ENCODE data around the gene PPP2R5D. TPM values are rescaled to one million over a fixed set of nuclear protein-coding genes. Genes with fewer than 3 reads are reported as not detected.

Gene PPP2R5D
- total and polyA plus RNA-seq, 9 of the 15 experiments (the other 6 are each of a cell fraction or from before 2014, with no cell fraction given) = 1.3 to 96.1 (median 38.4) TPM

DNA sequence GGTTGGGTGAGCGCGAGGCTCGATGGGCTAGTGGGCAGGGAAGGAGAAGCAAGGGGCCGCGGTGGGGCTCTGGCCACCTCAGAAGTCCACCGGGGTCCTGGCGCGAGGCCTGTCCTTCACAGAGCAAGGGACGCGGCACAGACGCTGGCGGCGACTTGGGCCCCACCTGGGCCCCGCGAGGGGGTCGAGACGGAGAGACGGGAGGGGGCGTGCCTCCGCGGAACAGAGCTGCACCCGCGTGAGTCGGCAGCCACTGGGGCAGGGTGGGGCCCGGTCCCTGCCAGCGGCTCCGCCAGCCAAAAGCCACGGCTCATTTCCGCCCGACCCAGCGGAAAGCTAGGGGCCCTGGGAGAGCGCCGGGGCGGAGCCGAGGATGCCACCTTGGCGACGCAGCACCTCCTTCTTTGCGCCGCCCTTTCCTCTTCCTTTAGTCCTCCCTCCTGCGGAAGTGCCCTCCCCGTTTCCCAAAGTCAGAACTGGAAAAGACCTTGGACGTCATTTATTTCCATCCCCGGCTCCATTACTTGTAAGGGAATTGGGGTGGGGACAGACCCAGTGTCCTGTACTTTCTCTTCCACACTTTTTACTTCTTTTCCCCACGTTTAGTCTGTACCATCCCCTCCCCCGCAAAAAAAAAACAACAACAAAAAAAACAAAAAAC, 69.3 kb downstream of the PPP2R5D start, which contains the start of gene CUL7 (continued):
- TF ChIP-seq SP1 (CRISPR knock-in tag; IDR thresholded peaks at IDR 0.05) (peak; percentile 93), NFE2 (IDR thresholded peaks at IDR 0.05; ENCODE audit: low read depth) (peak; percentile 61), FIP1L1 (IDR thresholded peaks at IDR 0.05; ENCODE audit: low read depth, low read length, poor library complexity, severe bottlenecking) (peak; percentile 98), ZNF165 (CRISPR knock-in tag; IDR thresholded peaks at IDR 0.05; ENCODE audit: borderline replicate concordance) (no peak; the same call in 1 of the 2 replicates), MYC (IDR thresholded peaks at IDR 0.05; ENCODE audit: low read depth, low read length) (peak; percentile 80), MYC (CRISPR knock-in tag; IDR thresholded peaks at IDR 0.05; ENCODE audit: borderline replicate concordance, low read depth) (peak; percentile 98), ZNF347 (CRISPR knock-in tag; IDR thresholded peaks at IDR 0.05; ENCODE audit: low read depth) (peak; percentile 45; the same call in 1 of the 2 replicates), SIN3A (IDR thresholded peaks at IDR 0.05; ENCODE audit: borderline replicate concordance in 2 of 2, control insufficient read depth in 1 of 2, low read depth in 2 of 2, low read length in 2 of 2) (peak; percentile 5 to 83; a peak in 1 of 4 replicates), RBFOX2 (IDR thresholded peaks at IDR 0.05; ENCODE audit: low read depth, low read length) (peak; percentile 98), TRIM28 (IDR thresholded peaks at IDR 0.05) (peak; percentile 40; the same call in 1 of the 2 replicates), SMAD2 (IDR thresholded peaks at IDR 0.05; ENCODE audit: low read depth, low read length) (no peak), MBD2 (IDR thresholded peaks at IDR 0.05; ENCODE audit: borderline replicate concordance, low read depth) (peak; percentile 88), TEAD2 (tag; IDR thresholded peaks at IDR 0.05) (no peak), E2F5 (CRISPR knock-in tag; IDR thresholded peaks at IDR 0.05) (peak; percentile 68; the same call in 1 of the 2 replicates), FOSL1 (tag; conservative IDR thresholded peaks at IDR 0.05) (peak; percentile 30; the same call in 1 of the 2 replicates), PHB2 (IDR thresholded peaks at IDR 0.05; ENCODE audit: low read depth) (no peak), ZNF668 (CRISPR knock-in tag; IDR thresholded peaks at IDR 0.05) (0 out of 2 replicates have a peak, but pooled peaks have one; percentile 27)
- TF ChIP-seq, protein P1, sequence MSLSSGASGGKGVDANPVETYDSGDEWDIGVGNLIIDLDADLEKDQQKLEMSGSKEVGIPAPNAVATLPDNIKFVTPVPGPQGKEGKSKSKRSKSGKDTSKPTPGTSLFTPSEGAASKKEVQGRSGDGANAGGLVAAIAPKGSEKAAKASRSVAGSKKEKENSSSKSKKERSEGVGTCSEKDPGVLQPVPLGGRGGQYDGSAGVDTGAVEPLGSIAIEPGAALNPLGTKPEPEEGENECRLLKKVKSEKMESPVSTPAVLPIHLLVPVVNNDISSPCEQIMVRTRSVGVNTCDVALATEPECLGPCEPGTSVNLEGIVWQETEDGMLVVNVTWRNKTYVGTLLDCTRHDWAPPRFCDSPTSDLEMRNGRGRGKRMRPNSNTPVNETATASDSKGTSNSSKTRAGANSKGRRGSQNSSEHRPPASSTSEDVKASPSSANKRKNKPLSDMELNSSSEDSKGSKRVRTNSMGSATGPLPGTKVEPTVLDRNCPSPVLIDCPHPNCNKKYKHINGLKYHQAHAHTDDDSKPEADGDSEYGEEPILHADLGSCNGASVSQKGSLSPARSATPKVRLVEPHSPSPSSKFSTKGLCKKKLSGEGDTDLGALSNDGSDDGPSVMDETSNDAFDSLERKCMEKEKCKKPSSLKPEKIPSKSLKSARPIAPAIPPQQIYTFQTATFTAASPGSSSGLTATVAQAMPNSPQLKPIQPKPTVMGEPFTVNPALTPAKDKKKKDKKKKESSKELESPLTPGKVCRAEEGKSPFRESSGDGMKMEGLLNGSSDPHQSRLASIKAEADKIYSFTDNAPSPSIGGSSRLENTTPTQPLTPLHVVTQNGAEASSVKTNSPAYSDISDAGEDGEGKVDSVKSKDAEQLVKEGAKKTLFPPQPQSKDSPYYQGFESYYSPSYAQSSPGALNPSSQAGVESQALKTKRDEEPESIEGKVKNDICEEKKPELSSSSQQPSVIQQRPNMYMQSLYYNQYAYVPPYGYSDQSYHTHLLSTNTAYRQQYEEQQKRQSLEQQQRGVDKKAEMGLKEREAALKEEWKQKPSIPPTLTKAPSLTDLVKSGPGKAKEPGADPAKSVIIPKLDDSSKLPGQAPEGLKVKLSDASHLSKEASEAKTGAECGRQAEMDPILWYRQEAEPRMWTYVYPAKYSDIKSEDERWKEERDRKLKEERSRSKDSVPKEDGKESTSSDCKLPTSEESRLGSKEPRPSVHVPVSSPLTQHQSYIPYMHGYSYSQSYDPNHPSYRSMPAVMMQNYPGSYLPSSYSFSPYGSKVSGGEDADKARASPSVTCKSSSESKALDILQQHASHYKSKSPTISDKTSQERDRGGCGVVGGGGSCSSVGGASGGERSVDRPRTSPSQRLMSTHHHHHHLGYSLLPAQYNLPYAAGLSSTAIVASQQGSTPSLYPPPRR (CRISPR knock-in tag; IDR thresholded peaks at IDR 0.05; ENCODE audit: borderline replicate concordance) = no peak; the same call in 1 of the 2 replicates
- TF ChIP-seq, protein P2, sequence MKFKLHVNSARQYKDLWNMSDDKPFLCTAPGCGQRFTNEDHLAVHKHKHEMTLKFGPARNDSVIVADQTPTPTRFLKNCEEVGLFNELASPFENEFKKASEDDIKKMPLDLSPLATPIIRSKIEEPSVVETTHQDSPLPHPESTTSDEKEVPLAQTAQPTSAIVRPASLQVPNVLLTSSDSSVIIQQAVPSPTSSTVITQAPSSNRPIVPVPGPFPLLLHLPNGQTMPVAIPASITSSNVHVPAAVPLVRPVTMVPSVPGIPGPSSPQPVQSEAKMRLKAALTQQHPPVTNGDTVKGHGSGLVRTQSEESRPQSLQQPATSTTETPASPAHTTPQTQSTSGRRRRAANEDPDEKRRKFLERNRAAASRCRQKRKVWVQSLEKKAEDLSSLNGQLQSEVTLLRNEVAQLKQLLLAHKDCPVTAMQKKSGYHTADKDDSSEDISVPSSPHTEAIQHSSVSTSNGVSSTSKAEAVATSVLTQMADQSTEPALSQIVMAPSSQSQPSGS (CRISPR knock-in tag; IDR thresholded peaks at IDR 0.05) = no peak
- TF ChIP-seq, protein P3, sequence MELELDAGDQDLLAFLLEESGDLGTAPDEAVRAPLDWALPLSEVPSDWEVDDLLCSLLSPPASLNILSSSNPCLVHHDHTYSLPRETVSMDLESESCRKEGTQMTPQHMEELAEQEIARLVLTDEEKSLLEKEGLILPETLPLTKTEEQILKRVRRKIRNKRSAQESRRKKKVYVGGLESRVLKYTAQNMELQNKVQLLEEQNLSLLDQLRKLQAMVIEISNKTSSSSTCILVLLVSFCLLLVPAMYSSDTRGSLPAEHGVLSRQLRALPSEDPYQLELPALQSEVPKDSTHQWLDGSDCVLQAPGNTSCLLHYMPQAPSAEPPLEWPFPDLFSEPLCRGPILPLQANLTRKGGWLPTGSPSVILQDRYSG (tag; conservative IDR thresholded peaks at IDR 0.05; ENCODE audit: low read depth) = no peak

Data from K562 (cell line).